Measurements from ENCODE around the gene SNX1. TPM values are rescaled to one million over a fixed set of nuclear protein-coding genes. Genes with fewer than 3 reads are reported as not detected.

SNX1 gene
- polyA plus RNA-seq, 1 donor from 2014 or later: 44.7 TPM

- no peaks in the 10 kb centered on the region for H3K36me3 ChIP-seq (ENCODE audit: insufficient read depth, low read length)
- H3K27me3 ChIP-seq (ENCODE audit: insufficient read depth, low read depth, low read length): peaks cover 16% of the 10 kb centered on the region
- no peaks in the 10 kb centered on the region for H3K79me2 ChIP-seq (replicated peaks; ENCODE audit: insufficient read depth, low read length)
- no peak overlapping the region for H3K4me2 ChIP-seq (ENCODE audit: low read length)
- no peak overlapping the region for H2AFZ ChIP-seq (ENCODE audit: low read depth, low read length)
- no peaks in the 10 kb centered on the region for H3K9me2 ChIP-seq (ENCODE audit: insufficient read depth, low read length)
- TF ChIP-seq EP300 (conservative IDR thresholded peaks at IDR 0.05; ENCODE audit: poor library complexity, severe bottlenecking) (no peak), REST (IDR thresholded peaks at IDR 0.05; ENCODE audit: borderline replicate concordance) (no peak), SMC3 (conservative IDR thresholded peaks at IDR 0.05; ENCODE audit: poor library complexity) (no peak), MXI1 (conservative IDR thresholded peaks at IDR 0.05; ENCODE audit: poor library complexity, severe bottlenecking) (no peak), RAD21 (conservative IDR thresholded peaks at IDR 0.05) (no peak), CTCF (IDR thresholded peaks at IDR 0.05; ENCODE audit: poor library complexity, severe bottlenecking) (no peak), TAF1 (IDR thresholded peaks at IDR 0.05; ENCODE audit: low read depth) (no peak), POLR2AphosphoS5 (IDR thresholded peaks at IDR 0.05) (no peak), EZH2 (IDR thresholded peaks at IDR 0.05; ENCODE audit: borderline replicate concordance, insufficient read depth, low read length, poor library complexity, severe bottlenecking) (no peak)
- H3K4me3 ChIP-seq (ENCODE audit: low read length): no peak overlapping the region
- no peak overlapping the region for H3K27ac ChIP-seq (ENCODE audit: low read length)
- no peak overlapping the region for H3K9ac ChIP-seq (ENCODE audit: low read length)
- no peaks in the 10 kb centered on the region for H4K20me1 ChIP-seq (ENCODE audit: insufficient read depth)
- H3F3A ChIP-seq (ENCODE audit: insufficient read depth, low read length, poor library complexity, severe bottlenecking): no peaks in the 10 kb centered on the region
- no peaks in the 10 kb centered on the region for H3K9me3 ChIP-seq (ENCODE audit: low read length)
Observed at GRCh38 chr15:64048781-64049460, 46.9 kb upstream of the SNX1 start.

GRCh38 chr15:64050281-64051092 lies 45.3 kb upstream of the SNX1 start:
- Histone ChIP-seq H3K27me3 (ENCODE audit: insufficient read depth, low read depth, low read length) (peaks cover 13% of the 10 kb centered on the region), H4K20me1 (ENCODE audit: insufficient read depth) (no peaks in the 10 kb centered on the region), H3K4me3 (ENCODE audit: low read length) (no peak overlapping the region), H3K4me2 (ENCODE audit: low read length) (no peak overlapping the region), H3K36me3 (ENCODE audit: insufficient read depth, low read length) (no peaks in the 10 kb centered on the region), H3F3A (ENCODE audit: insufficient read depth, low read length, poor library complexity, severe bottlenecking) (no peaks in the 10 kb centered on the region), H2AFZ (ENCODE audit: low read depth, low read length) (no peak overlapping the region), H3K79me2 (replicated peaks; ENCODE audit: insufficient read depth, low read length) (no peaks in the 10 kb centered on the region), H3K9me2 (ENCODE audit: insufficient read depth, low read length) (no peaks in the 10 kb centered on the region), H3K27ac (ENCODE audit: low read length) (no peak overlapping the region), H3K9me3 (ENCODE audit: low read length) (no peaks in the 10 kb centered on the region), H3K9ac (ENCODE audit: low read length) (no peak overlapping the region)
- no peak for TF ChIP-seq RAD21 (conservative IDR thresholded peaks at IDR 0.05)
- no peak for TF ChIP-seq REST (IDR thresholded peaks at IDR 0.05; ENCODE audit: borderline replicate concordance)
- no peak for TF ChIP-seq EP300 (conservative IDR thresholded peaks at IDR 0.05; ENCODE audit: poor library complexity, severe bottlenecking)
- no peak for TF ChIP-seq CTCF (IDR thresholded peaks at IDR 0.05; ENCODE audit: poor library complexity, severe bottlenecking)
- no peak for TF ChIP-seq SMC3 (conservative IDR thresholded peaks at IDR 0.05; ENCODE audit: poor library complexity)
- no peak for TF ChIP-seq MXI1 (conservative IDR thresholded peaks at IDR 0.05; ENCODE audit: poor library complexity, severe bottlenecking)
- TF ChIP-seq EZH2 (IDR thresholded peaks at IDR 0.05; ENCODE audit: borderline replicate concordance, insufficient read depth, low read length, poor library complexity, severe bottlenecking): no peak
- TF ChIP-seq TAF1 (IDR thresholded peaks at IDR 0.05; ENCODE audit: low read depth): no peak
- no peak for TF ChIP-seq POLR2AphosphoS5 (IDR thresholded peaks at IDR 0.05)
